ENCODE measurements around the gene RAB11A.

DNA sequence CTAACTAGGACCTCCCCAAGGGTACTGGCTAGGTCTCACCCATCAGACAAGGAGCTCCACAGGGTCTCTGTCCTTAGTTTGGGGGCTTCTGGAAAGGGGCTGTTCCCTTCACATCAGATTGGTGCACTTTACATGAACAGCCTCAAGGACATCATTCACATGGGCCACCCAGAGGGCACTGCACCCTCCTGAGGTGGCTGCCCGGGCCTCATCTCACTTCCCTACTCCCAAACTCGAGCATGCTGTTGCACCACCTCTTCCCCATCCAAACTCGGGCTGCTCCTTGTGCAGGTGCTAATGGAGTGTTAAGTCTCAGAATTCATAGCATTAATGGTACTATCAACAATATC lies 48.1 kb downstream of the RAB11A start:
- no peak for TF ChIP-seq POLR2A (IDR thresholded peaks at IDR 0.05)
- TF ChIP-seq, protein P1, sequence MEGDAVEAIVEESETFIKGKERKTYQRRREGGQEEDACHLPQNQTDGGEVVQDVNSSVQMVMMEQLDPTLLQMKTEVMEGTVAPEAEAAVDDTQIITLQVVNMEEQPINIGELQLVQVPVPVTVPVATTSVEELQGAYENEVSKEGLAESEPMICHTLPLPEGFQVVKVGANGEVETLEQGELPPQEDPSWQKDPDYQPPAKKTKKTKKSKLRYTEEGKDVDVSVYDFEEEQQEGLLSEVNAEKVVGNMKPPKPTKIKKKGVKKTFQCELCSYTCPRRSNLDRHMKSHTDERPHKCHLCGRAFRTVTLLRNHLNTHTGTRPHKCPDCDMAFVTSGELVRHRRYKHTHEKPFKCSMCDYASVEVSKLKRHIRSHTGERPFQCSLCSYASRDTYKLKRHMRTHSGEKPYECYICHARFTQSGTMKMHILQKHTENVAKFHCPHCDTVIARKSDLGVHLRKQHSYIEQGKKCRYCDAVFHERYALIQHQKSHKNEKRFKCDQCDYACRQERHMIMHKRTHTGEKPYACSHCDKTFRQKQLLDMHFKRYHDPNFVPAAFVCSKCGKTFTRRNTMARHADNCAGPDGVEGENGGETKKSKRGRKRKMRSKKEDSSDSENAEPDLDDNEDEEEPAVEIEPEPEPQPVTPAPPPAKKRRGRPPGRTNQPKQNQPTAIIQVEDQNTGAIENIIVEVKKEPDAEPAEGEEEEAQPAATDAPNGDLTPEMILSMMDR (IDR thresholded peaks at IDR 0.05) = no peak

Measured in Peyer's patch (tissue), 4 donors.